Fibroblast of pulmonary artery (primary cell): Measurements from ENCODE around the gene ATP11C.

Experiments used
- DNase-seq: peaks from one replicate; pipeline ENCODE4 v3.0.0-alpha.2; 2010; ENCODE audit warnings: low read depth
- H3K4me3 ChIP-seq: replicated peaks from 2 replicates; pipeline ENCODE4 v1.5.1; 2011; ENCODE audit warnings: low read depth, mild to moderate bottlenecking, control low read depth, low read length, moderate library complexity
- TF ChIP-seq, protein P1 (sequence below): IDR thresholded peaks from 2 replicates; pipeline ENCODE4 v1.5.1; 2011; ENCODE audit warnings: mild to moderate bottlenecking, control low read depth, low read length, inconsistent platforms; ENCODE audit errors: missing control alignments

Gene ATP11C

DNA sequence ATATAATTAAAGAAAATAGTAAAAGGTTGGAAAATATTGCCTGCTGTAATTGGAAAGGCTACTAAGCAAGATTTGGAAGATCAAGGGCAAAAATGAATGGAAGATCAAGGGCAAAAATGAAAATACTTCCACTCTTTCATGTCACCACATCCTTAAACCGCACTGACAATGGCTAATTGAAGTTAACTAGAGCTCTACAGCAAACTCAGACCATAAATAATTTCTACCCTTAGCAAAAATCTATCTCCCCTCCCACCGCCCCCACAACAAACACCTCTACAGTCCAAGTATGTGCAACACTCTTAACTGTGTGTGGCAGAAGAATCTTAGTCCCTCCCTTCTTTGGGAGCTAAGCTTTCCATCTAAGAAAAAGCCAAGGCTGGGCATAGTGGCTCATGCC, 27.1 kb downstream of the ATP11C start:
- no peak overlapping the region for H3K4me3 ChIP-seq
- DNase-seq, result no peak
- TF ChIP-seq, protein P1, sequence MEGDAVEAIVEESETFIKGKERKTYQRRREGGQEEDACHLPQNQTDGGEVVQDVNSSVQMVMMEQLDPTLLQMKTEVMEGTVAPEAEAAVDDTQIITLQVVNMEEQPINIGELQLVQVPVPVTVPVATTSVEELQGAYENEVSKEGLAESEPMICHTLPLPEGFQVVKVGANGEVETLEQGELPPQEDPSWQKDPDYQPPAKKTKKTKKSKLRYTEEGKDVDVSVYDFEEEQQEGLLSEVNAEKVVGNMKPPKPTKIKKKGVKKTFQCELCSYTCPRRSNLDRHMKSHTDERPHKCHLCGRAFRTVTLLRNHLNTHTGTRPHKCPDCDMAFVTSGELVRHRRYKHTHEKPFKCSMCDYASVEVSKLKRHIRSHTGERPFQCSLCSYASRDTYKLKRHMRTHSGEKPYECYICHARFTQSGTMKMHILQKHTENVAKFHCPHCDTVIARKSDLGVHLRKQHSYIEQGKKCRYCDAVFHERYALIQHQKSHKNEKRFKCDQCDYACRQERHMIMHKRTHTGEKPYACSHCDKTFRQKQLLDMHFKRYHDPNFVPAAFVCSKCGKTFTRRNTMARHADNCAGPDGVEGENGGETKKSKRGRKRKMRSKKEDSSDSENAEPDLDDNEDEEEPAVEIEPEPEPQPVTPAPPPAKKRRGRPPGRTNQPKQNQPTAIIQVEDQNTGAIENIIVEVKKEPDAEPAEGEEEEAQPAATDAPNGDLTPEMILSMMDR, result no peak

DNA sequence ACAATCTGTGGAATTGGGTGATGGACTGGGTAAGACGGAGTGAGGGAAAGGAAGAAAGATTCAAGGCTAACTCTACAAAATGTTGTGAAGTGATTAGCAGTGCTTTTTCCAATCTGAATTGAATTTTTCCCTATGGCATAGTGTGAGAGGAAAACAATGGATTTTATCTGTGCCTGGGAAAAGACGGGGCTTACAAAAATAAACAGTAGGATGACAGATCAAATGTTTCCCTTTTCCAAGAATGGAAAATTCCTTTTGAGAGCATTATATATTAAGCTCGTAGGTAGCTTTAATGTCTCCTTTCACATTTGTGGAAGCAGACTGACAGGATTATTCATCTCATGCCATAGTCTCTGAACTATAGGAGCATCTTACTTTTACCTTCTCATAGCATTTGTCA, 27.8 kb downstream of the ATP11C start:
- no peak overlapping the region for H3K4me3 ChIP-seq
- peak; percentile 23 for DNase-seq
- TF ChIP-seq, protein P1, result no peak

DNA sequence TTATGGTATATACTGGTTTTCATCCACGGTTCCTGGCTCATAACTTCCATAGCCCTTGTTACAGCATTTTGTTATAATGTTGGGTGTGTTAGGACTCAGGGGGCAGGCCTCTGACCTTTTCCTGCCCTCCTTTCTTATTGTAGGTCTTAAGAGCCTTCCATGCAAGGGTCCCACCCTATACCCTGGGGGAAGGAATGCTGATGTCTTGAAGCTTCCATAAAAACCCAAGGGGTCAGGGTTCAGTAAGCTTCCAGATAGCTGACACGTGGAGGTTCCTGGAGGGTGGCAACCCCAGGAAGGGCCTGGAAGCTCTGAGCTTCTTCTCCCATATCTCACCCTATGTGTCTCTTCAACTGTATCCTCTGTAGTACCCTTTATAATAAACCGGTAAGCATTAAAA, 29.6 kb downstream of the ATP11C start:
- no peak overlapping the region for H3K4me3 ChIP-seq
- no peak for DNase-seq
- TF ChIP-seq, protein P1, result no peak

DNA sequence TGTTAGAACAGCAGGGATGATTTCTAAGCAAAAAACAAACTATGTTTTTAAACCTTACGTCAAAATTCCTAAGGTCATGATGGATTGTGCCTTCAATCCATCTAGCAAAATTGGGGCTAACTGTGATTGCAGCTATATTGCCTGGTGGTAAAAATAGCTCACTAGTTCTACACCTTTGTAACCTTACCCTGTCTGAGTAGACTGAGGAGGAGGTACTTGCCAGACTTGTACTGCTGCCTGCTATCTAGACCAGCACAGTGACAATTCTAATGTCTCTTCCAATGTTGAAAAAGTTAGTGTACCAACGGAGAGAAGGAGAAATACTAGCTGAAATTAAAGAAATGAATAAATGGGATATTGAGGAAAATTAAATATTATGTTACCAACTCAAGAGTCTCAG, 30.3 kb downstream of the ATP11C start:
- H3K4me3 ChIP-seq, result no peak overlapping the region
- TF ChIP-seq, protein P1, result no peak
- DNase-seq, result no peak

DNA sequence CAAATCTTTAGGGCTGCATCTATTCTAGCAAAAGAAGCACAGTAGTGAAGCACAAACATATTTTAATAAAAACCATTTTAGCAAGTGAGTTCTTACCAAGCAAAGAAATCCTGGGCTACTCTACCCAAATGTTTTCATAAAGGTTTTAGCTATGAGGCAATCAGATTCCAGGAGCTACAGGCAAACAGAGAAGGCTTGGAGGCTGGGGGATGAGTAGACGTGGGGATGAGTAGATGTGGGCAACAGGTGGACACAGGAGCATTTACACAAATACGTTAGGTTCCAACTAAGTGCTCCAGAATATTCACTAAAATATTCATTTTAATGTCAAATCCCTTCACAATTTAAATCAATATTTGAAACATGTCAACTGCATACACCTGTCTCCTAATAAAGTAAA, 34.5 kb downstream of the ATP11C start:
- no peak for DNase-seq
- no peak overlapping the region for H3K4me3 ChIP-seq
- TF ChIP-seq, protein P1, result no peak

DNA sequence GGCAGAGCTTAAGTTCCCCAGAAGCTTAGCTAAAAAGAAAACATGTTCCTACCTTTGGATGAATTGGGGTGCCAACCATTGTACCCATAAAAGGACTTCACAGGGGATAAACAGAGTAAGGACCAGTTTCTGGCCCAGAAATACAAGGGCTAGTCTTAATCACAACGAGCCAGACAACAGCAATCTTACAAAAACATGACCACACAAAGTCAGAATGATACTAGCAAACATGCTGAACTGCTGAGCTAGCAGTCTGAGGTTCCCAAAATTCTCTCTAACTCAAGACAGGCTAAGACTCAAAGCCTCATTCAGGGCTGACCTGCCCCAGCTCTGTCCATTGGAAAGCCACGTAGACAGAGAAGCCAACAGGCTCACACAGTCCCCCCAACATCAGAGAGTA, 40.3 kb downstream of the ATP11C start:
- DNase-seq, result no peak
- TF ChIP-seq, protein P1, result no peak
- no peak overlapping the region for H3K4me3 ChIP-seq

DNA sequence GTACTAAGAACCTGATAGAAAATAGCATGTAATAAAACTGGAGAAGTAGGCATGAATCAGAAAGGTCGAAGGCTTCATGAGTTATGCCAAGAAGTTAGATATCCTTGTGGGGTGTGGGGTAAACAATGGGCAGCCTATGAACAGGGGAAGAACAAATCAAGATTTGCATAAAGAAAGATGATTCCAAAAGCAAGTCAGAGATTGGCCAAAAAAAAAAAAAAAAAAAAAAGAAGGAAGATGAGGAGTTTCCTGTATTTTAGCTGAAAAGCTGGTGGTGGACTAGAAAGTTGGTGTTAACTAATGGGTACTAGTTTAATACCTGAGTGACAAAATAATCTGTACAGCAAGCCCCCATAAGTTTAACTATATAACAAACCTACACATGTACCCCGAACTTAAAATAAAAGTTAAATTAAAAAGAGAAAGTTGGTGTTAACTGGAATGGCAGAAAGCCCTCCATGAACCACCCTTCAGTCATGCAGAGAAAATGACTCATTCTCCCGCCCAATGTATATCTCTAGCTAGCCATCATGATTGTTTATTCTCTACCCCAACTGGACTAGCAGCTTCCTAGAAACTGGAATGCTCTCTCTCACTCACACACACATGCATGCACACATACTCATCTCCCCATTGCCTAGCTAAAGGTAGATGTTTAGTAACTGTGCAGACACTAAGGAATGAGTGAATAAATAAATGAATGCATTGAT, 41.7 kb downstream of the ATP11C start:
- peak; percentile 73 for DNase-seq
- TF ChIP-seq, protein P1, result no peak
- no peak overlapping the region for H3K4me3 ChIP-seq
